Measurements from ENCODE around the gene RANBP10. TPM values are rescaled to one million over a fixed set of nuclear protein-coding genes. Genes with fewer than 3 reads are reported as not detected.

Gene RANBP10
- total RNA-seq, 2 experiments from 2014 or later, result 23.1 to 23.2 TPM

DNA sequence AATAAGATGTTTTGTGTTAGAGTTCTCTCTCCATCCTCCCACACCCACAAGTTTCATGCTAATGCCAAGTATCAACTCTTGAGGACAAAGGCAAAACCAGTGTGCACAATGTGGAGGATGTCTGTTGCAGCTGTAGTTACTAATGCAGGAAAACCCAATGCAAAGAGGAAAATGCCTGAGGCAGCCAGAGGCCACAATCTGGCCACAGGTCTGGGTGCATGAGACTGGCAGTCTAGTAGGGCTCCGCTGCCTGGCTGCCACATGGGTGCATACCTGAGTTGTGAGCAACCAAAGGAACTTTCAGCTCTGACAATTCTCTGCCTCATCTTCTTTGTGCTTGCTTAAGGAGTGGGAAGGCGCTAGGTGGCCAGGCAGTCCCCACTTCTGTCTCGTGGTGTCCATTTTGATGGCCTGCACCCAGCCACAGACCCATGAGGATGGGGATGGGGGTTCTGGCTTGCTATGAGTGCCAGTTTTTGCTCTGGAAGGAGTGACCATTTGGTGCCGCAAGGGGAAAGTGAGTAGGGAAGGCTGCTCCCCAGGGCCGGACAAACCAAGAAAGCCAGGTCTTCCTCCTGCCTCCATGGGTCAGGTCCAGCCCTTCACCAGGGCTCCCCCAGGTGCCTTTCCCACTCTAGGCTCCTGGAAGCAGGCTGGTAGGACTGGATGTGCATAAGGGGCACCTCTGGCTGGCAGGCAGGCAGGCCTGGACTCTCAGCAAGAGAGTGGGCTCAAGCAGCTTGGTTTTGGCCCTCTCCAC is 83.0 kb downstream of the RANBP10 start:
- H3K4me1 Mint-ChIP-seq, result peaks cover 18% of the 10 kb centered on the region
- ATAC-seq (ENCODE audit: low read depth), result no peak
- H3K36me3 Mint-ChIP-seq, result peaks cover 2% of the 10 kb centered on the region
- DNase-seq, result peak; percentile 17
- POLR2A ChIA-PET, result no interaction called here
- no peak overlapping the region for H3K27ac Mint-ChIP-seq
- H3K27me3 Mint-ChIP-seq, result no peaks in the 10 kb centered on the region
- no peaks in the 10 kb centered on the region for H3K9me3 Mint-ChIP-seq
- H3K4me3 Mint-ChIP-seq, result no peak overlapping the region

DNA sequence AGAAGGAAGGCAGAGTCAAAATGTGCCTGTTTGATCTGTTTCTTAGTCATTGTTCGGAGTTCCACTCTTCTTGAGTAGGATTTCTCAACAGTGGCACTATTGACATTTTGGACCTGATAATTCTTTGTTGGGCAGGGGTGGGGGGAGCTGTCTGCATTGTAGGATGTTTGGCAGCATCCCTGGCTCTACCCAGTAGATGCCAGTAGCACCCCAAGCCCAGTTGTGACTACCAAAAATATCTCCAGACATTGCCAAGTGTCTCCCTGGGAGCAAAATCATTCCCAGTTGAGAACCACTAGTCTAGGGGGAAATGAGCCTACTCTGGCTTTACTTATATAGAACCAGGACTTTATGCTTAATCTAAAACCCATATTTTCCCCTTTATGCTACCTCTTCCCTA is 86.1 kb downstream of the RANBP10 start:
- peak overlapping the region; percentile 97 for H3K27ac Mint-ChIP-seq
- H3K36me3 Mint-ChIP-seq, result peaks cover 1% of the 10 kb centered on the region
- POLR2A ChIA-PET, result interaction anchor here (1.6 to 2.7 kb wide), 4 partner anchors 9 to 215 kb away, joined by 3 to 21 read pairs (median 5); partner anchors contain the start of genes RANBP10 and TSNAXIP1
- DNase-seq (no peak), ATAC-seq (ENCODE audit: low read depth) (no peak)
- H3K9me3 Mint-ChIP-seq, result no peaks in the 10 kb centered on the region
- peaks cover 35% of the 10 kb centered on the region for H3K4me1 Mint-ChIP-seq
- no peaks in the 10 kb centered on the region for H3K27me3 Mint-ChIP-seq
- peak overlapping the region; percentile 94 for H3K4me3 Mint-ChIP-seq

DNA sequence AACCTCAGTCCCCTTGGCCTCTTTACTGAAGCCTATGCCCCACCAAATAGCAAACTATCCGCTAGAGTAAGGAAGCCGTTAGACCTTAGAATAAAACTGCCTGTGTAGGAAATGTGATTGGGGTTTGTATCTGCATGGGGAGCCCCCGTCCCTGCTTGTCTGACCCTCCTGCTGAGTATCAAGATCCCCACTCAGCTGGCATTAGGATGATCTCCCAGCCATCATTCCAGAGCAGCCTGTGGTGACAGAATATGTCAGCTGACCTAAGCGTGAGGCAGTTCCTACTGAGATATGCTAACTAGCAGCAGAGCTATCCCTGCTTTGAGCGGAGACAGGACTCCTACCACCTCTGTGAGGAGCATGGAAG is 86.6 kb downstream of the RANBP10 start:
- DNase-seq (peak; percentile 43), ATAC-seq (ENCODE audit: low read depth) (peak; percentile 21)
- Mint-ChIP-seq H3K36me3 (peaks cover 1% of the 10 kb centered on the region), H3K4me3 (peak overlapping the region; percentile 94), H3K4me1 (peaks cover 35% of the 10 kb centered on the region), H3K9me3 (no peaks in the 10 kb centered on the region), H3K27me3 (no peaks in the 10 kb centered on the region), H3K27ac (peak overlapping the region; percentile 97)
- POLR2A ChIA-PET, result interaction anchor here (0.9 to 2.7 kb wide), 14 partner anchors 9 to 216 kb away, joined by 3 to 21 read pairs (median 4); partner anchors contain the start of genes ACD, C16orf86, CARMIL2 and CTCF

DNA sequence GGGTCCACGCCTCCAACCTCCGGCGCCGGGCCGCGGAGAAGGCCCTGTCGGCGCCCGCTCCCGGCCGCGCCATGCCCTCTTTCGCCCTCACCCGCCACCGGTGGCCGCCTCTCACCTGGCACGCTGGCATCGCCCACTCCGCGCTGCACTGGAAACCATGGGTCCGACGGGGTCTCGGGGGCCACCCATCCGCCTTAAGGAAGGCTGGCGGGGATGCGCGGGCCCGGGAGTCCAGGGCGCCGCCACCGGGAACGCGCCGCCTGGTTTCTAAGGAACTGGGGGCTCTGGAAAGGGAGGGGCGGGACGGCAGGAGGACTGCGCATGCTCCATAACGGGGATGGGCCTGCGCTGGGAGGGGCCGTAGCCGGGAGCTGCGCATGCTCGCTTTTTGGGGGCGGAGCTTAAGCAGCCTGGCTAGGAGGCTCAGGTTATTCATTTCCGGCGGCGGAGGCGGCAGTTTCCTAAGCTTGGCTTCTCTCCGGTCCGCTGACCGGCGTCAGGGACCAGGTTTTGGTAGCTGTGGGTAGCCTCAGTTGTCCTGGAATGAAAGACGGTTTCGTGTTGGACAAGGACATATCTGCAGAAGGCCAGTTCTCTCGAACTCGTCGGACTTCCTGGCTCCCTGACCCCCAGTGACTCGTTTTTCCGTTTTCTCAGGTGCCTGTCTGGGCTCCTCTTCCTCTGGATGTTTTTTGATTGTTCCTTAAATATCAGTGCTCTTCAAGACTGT is 87.1 kb downstream of the RANBP10 start, which contains the start of gene GFOD2:
Gene GFOD2, minus strand, starts transcription at position 269 of the 730 bp plus-strand sequence. CDS start 33,601 bp downstream, outside the sequence.
- peaks cover 35% of the 10 kb centered on the region for H3K4me1 Mint-ChIP-seq
- POLR2A ChIA-PET, result interaction anchor here (0.6 to 2.7 kb wide), 16 partner anchors 8 to 216 kb away, joined by 3 to 21 read pairs (median 4); partner anchors contain the start of genes ACD, C16orf86, CARMIL2 and CTCF
- H3K4me3 Mint-ChIP-seq, result peak within 1 kb of the TSS; percentile 94
- H3K27me3 Mint-ChIP-seq, result no peaks in the 10 kb centered on the region
- DNase-seq, result peak; percentile 99
- no peaks in the 10 kb centered on the region for H3K9me3 Mint-ChIP-seq
- peaks cover 1% of the 10 kb centered on the region for H3K36me3 Mint-ChIP-seq
- H3K27ac Mint-ChIP-seq, result peak within 1 kb of the TSS; percentile 97
- ATAC-seq (ENCODE audit: low read depth), result peak; percentile 97

DNA sequence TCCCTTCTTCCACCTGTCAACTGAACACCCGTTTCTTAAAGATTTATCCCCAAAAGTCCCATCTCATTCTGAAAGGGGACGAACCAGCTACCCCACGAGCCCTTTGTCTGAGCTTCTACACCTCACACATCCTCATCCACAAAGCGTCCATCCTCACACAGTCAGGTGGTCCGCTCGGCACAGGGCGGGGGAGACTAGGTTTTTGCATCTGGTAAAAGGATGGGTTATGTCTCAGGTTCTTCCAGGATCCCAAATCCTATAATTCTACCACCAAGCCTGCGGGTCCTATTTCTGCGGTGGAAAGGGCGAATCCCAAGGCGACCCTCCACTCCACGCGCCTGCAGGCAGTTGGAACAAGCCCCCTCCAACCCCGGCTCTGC is 87.7 kb downstream of the RANBP10 start:
- POLR2A ChIA-PET, result interaction anchor here (0.6 to 2.7 kb wide), 17 partner anchors 7 to 217 kb away, joined by 3 to 21 read pairs (median 4); partner anchors contain the start of genes ACD, C16orf86, CARMIL2 and CTCF
- Mint-ChIP-seq H3K36me3 (peaks cover 2% of the 10 kb centered on the region), H3K27me3 (no peaks in the 10 kb centered on the region), H3K27ac (peak overlapping the region; percentile 31), H3K9me3 (no peaks in the 10 kb centered on the region), H3K4me3 (peak overlapping the region; percentile 94), H3K4me1 (peaks cover 37% of the 10 kb centered on the region)
- no peak for DNase-seq
- ATAC-seq (ENCODE audit: low read depth), result peak; percentile 31

DNA sequence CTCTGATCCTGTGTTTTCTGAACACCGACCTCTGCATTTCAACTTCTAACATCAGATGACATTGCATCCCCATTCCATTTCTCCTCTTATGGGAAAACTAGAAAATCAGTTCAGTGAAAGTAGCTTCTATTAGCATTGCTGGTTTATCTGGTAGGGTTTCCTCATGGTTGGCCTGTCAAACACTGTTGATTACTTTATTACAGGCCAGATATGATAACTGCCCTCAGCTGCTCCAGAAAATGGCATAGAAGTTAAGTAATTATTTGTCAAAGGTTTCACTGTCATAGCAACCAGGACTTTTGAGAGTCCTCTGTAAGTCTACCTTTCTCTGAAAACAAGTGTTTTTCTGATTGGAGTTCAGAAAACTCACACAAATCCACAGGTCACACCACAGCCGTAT is 90.3 kb downstream of the RANBP10 start:
- no peak overlapping the region for H3K27ac Mint-ChIP-seq
- H3K36me3 Mint-ChIP-seq, result peaks cover 8% of the 10 kb centered on the region
- no peaks in the 10 kb centered on the region for H3K27me3 Mint-ChIP-seq
- ATAC-seq (ENCODE audit: low read depth) (no peak), DNase-seq (no peak)
- peaks cover 37% of the 10 kb centered on the region for H3K4me1 Mint-ChIP-seq
- no peaks in the 10 kb centered on the region for H3K9me3 Mint-ChIP-seq
- POLR2A ChIA-PET, result no interaction called here
- no peak overlapping the region for H3K4me3 Mint-ChIP-seq

DNA sequence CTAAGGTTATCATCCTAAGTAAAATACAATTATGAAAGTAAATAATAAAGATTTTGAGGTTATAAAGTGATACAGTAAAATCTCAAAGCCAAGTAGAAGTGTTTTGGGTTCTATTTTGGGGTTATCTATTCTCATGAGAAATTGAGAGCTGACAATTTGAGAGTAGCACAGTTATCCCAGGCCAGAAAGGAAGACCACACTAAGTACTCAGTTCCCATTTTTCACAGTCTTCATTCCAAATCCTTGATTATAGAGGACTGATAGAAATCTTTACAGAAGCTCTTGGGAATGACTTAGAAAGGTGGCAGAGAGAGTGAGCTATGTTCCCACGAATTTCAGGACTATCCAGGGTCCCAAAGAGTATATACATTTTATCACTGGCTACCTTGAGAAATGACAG is 91.8 kb downstream of the RANBP10 start:
- POLR2A ChIA-PET, result no interaction called here
- Mint-ChIP-seq H3K27ac (no peak overlapping the region), H3K4me1 (peaks cover 25% of the 10 kb centered on the region), H3K4me3 (no peak overlapping the region), H3K36me3 (peaks cover 8% of the 10 kb centered on the region), H3K9me3 (no peaks in the 10 kb centered on the region), H3K27me3 (no peaks in the 10 kb centered on the region)
- DNase-seq (no peak), ATAC-seq (ENCODE audit: low read depth) (no peak)

DNA sequence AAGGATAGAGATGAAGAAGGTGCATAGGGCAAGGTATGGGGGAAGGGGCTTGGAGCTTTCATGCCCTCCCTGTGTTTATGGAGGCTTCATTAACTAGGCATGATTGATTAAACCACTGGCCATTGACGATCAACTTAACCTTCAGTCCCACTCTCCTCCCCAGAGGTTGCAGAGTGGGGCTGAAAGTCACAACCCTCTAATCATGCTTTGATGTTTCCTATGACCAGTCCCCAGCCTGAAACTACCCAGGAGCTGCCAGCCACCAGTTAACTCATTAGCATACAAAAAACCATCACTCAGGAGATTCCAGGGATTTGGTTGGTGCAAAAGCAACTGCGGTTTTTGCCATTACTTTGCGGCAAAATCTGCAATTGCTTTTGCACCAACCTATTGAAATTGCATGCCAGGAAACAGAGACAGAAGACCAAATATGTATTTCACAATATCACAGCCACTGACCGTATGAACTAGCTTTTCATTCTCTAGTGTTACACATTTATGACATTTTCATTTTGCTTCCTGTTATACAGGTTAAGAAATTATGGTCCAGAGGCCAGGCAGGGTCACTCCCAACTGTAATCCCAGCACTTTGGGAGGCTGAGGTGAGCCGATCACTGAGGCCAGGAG is 92.6 kb downstream of the RANBP10 start:
- H3K36me3 Mint-ChIP-seq, result peaks cover 8% of the 10 kb centered on the region
- no peak overlapping the region for H3K4me3 Mint-ChIP-seq
- POLR2A ChIA-PET, result no interaction called here
- H3K27me3 Mint-ChIP-seq, result no peaks in the 10 kb centered on the region
- H3K9me3 Mint-ChIP-seq, result no peaks in the 10 kb centered on the region
- H3K4me1 Mint-ChIP-seq, result peaks cover 25% of the 10 kb centered on the region
- DNase-seq (no peak), ATAC-seq (ENCODE audit: low read depth) (no peak)
- no peak overlapping the region for H3K27ac Mint-ChIP-seq

DNA sequence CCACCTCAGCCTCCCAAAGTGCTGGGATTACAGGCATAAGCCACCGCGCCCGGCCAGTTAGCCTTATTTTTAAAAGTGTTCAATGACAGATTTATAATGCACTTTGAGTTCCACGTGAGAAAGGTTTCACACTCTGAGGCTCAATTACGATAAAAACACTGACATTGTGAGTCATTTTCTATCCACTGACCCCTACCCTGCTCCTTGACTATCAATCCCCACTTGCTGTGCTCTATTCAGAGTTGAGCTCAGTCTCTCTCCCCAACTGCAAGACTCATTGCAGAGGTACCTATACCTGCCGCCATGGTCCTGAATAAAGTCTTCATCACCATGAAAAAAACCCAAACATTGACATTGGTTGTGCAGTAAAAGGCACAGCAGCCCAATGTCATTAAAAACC is 95.8 kb downstream of the RANBP10 start:
- ATAC-seq (ENCODE audit: low read depth), result no peak
- H3K27ac Mint-ChIP-seq, result no peak overlapping the region
- H3K27me3 Mint-ChIP-seq, result no peaks in the 10 kb centered on the region
- peaks cover 7% of the 10 kb centered on the region for H3K36me3 Mint-ChIP-seq
- peaks cover 5% of the 10 kb centered on the region for H3K4me1 Mint-ChIP-seq
- DNase-seq, result no peak
- H3K4me3 Mint-ChIP-seq, result no peak overlapping the region
- POLR2A ChIA-PET, result no interaction called here
- no peaks in the 10 kb centered on the region for H3K9me3 Mint-ChIP-seq

DNA sequence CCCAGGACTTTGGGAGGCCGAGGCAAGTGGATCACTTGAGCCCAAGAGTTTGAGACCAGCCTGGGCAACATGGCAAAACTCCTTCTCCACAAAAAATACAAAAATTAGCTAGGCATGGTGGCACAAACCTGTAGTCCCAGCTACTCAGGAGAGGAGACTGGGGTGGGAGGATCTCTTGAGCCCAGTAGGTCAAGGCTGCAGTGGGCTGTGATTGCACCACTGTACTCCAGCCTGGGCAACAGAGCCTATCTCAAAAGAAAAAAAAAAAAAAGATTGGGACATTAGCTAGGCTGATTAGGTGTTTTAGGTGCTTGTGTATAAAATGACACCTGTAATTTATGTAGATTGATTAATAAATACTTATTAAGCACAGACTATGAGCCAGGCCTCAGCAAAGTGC is 97.3 kb downstream of the RANBP10 start:
- ATAC-seq (ENCODE audit: low read depth), result no peak
- no peaks in the 10 kb centered on the region for H3K9me3 Mint-ChIP-seq
- peaks cover 5% of the 10 kb centered on the region for H3K4me1 Mint-ChIP-seq
- DNase-seq, result no peak
- no peak overlapping the region for H3K4me3 Mint-ChIP-seq
- H3K36me3 Mint-ChIP-seq, result peaks cover 7% of the 10 kb centered on the region
- H3K27me3 Mint-ChIP-seq, result no peaks in the 10 kb centered on the region
- H3K27ac Mint-ChIP-seq, result no peak overlapping the region
- POLR2A ChIA-PET, result no interaction called here

DNA sequence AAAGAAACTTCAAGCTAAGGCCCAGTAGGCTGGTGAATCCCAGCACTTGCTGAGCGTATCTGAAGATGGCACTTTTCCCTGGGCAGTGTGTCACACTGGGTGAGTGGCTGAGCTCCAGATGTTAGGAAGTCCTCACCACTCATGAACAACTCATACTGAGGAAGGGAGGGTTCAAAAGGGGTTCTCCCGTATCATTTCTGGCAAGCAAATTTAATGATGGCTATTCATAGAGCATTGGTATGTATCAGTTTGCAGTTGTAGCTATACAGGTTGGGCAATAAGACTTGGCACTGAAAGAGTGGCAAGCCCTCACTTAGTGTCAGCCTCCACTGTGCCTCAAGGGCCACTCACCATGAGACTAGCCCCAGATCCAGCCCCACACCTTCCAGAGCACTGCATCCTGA is 98.0 kb downstream of the RANBP10 start:
- POLR2A ChIA-PET, result interaction anchor here (1.0 kb wide), 1 partner anchor 11 kb away, joined by 3 read pairs; the partner anchor contains the start of gene GFOD2

DNA sequence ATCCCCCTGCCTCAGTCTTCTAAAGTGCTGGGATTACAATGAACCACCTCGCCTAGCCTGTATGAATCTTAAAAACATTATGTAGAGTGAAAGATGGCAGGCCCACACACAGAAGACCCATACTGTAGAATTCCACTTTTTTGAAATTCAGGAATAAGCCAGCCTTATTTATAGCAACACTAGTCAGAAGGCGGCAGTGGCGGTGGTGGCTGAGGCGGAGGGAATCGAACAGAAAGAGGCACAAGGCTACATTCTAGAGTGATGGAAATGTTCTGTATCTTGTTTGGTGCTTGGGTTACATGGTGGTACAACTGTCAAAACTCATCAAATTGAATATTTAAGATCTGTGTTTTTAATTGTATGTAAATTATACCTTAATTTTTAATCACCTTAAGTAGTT is 98.6 kb downstream of the RANBP10 start:
- Mint-ChIP-seq H3K4me1 (peaks cover 14% of the 10 kb centered on the region), H3K9me3 (no peaks in the 10 kb centered on the region), H3K4me3 (no peak overlapping the region), H3K27me3 (no peaks in the 10 kb centered on the region), H3K27ac (no peak overlapping the region), H3K36me3 (peaks cover 5% of the 10 kb centered on the region)
- ATAC-seq (ENCODE audit: low read depth) (no peak), DNase-seq (no peak)
- POLR2A ChIA-PET, result interaction anchor here (1.0 kb wide), 1 partner anchor 11 kb away, joined by 3 read pairs; the partner anchor contains the start of gene GFOD2

More for the DNA sequence above, 98.0 kb downstream of the RANBP10 start:
- Mint-ChIP-seq H3K27ac (no peak overlapping the region), H3K4me3 (no peak overlapping the region), H3K36me3 (peaks cover 5% of the 10 kb centered on the region), H3K9me3 (no peaks in the 10 kb centered on the region), H3K4me1 (peaks cover 8% of the 10 kb centered on the region), H3K27me3 (no peaks in the 10 kb centered on the region)
- DNase-seq (no peak), ATAC-seq (ENCODE audit: low read depth) (no peak)

DNA sequence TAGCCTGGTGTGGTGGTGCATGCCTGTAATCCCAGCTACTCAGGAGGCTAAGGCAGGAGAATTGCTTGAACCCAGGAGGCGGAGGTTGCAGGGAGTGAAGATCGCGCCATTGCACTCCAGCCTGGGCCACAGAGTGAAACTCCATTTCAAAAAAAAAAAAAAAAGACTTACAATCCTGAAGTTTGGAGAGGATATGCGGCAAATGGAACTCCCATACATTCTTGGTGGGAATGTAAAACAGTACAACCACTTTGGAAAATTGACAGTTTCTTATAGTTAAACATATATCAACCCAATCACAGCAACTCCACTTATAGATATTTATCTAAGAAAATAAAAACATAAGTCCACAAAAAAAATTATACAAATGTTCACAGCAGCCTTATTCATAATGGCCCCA is 99.2 kb downstream of the RANBP10 start:
- Mint-ChIP-seq H3K36me3 (peaks cover 5% of the 10 kb centered on the region), H3K27ac (no peak overlapping the region), H3K4me1 (peaks cover 15% of the 10 kb centered on the region), H3K4me3 (no peak overlapping the region), H3K9me3 (no peaks in the 10 kb centered on the region), H3K27me3 (no peaks in the 10 kb centered on the region)
- ATAC-seq (ENCODE audit: low read depth), result no peak
- POLR2A ChIA-PET, result interaction anchor here (0.7 kb wide), 1 partner anchor 285 kb away, joined by 4 read pairs; no protein-coding TSS in a partner anchor
- no peak for DNase-seq
